ENCODE data around the gene BMP2. TPM values are rescaled to one million over a fixed set of nuclear protein-coding genes. Genes with fewer than 3 reads are reported as not detected.

BMP2 gene
- total RNA-seq, 1 experiment from 2014 or later, result 6.6 TPM

GRCh38 chr20:6769903-6770785 lies 2.7 kb downstream of the BMP2 start:
- Histone ChIP-seq H4K91ac (ENCODE audit: insufficient read length, low read depth, low read length) (no peak overlapping the region), H3K18ac (ENCODE audit: insufficient read length, low read depth, low read length) (no peak overlapping the region), H3T11ph (ENCODE audit: low read length) (no peak overlapping the region), H3K4me1 (ENCODE audit: insufficient read depth, low read length) (peaks cover under 1% of the 10 kb centered on the region; the same call in 1 of the 2 replicates), H2BK20ac (ENCODE audit: low read depth, low read length, poor library complexity, severe bottlenecking) (no peak overlapping the region), H2BK5ac (ENCODE audit: insufficient read length, low read length) (no peak overlapping the region), H3K23me2 (ENCODE audit: insufficient read length, low read depth, low read length, poor library complexity, severe bottlenecking) (peaks cover 24% of the 10 kb centered on the region), H3K9me3 (ENCODE audit: control insufficient read depth, low read depth, low read length) (no peaks in the 10 kb centered on the region), H3K27me3 (ENCODE audit: insufficient read depth, low read length) (peaks cover 14% of the 10 kb centered on the region), H4K20me1 (ENCODE audit: control insufficient read depth, insufficient read depth, insufficient read length) (no peaks in the 10 kb centered on the region), H4K8ac (replicated peaks; ENCODE audit: insufficient read length, low read depth, low read length) (no peak overlapping the region), H3K4ac (ENCODE audit: low read depth, low read length) (no peak overlapping the region), H3K9ac (ENCODE audit: extremely low read depth, insufficient read length, low read length) (no peak overlapping the region), H2BK12ac (ENCODE audit: insufficient read length, low read depth, low read length) (no peak overlapping the region), H3K79me1 (ENCODE audit: insufficient read depth, low read depth, low read length, poor library complexity, severe bottlenecking) (no peaks in the 10 kb centered on the region), H3K23ac (ENCODE audit: insufficient read length, low read depth, low read length) (no peak overlapping the region), H2BK120ac (ENCODE audit: low read depth, low read length, poor library complexity, severe bottlenecking) (no peak overlapping the region), H2AFZ (ENCODE audit: low read length) (no peak overlapping the region), H3K14ac (ENCODE audit: insufficient read depth, low read length) (peak overlapping the region; percentile 66; the same call in 1 of the 2 replicates), H3K79me2 (ENCODE audit: insufficient read depth, low read length) (no peaks in the 10 kb centered on the region), H2BK15ac (ENCODE audit: low read depth, low read length) (no peak overlapping the region), H2AK5ac (ENCODE audit: insufficient read length, low read length) (no peak overlapping the region), H3K4me2 (ENCODE audit: insufficient read depth, insufficient read length, low read length) (peak overlapping the region; percentile 96), H3K56ac (ENCODE audit: insufficient read length, low read depth, low read length) (no peak overlapping the region), H4K5ac (ENCODE audit: insufficient read length, low read depth, low read length) (no peak overlapping the region), H3K27ac (ENCODE audit: insufficient read length, low read depth, low read length) (no peak overlapping the region)
- H3K27ac Mint-ChIP-seq, result no peak overlapping the region
- TF ChIP-seq CTCF (conservative IDR thresholded peaks at IDR 0.05), result no peak
- H3K9me3 Mint-ChIP-seq, result no peaks in the 10 kb centered on the region; a peak in 2 of 5 replicates
- WGBS (ENCODE audit: extremely low coverage, insufficient read length, low lambda C conversion rate), result no CpG with 5 or more reads among the region's 55 CpGs
- H3K36me3 Mint-ChIP-seq (ENCODE audit: insufficient read depth in 1 of 3, low read depth in 3 of 3), result peaks cover 0 to 14% (median 13%) of the 10 kb centered on the region in 3 experiments; a peak in 2 of 7 replicates
- peak; percentile 65 for DNase-seq
- H3K27me3 Mint-ChIP-seq (ENCODE audit: low read depth), result peaks cover 57% of the 10 kb centered on the region
- peak overlapping the region; percentile 65 to 93 for H3K4me3 Mint-ChIP-seq
- peaks cover 33% of the 10 kb centered on the region in 2 experiments for H3K4me1 Mint-ChIP-seq
